ENCODE measurements around the gene C1GALT1C1L. TPM values are rescaled to one million over a fixed set of nuclear protein-coding genes. Genes with fewer than 3 reads are reported as not detected.
A peak's percentile ranks its signal among the peaks of the same experiment; 100 is the strongest.
"Not testable (repeated sequence)": the region's sequence is repeated elsewhere in the genome, so short reads cannot be mapped to it uniquely, and the experiment has no call there.

The C1GALT1C1L gene
- total RNA-seq, 2 donors from 2014 or later, result 0.22 to 0.27 TPM

DNA sequence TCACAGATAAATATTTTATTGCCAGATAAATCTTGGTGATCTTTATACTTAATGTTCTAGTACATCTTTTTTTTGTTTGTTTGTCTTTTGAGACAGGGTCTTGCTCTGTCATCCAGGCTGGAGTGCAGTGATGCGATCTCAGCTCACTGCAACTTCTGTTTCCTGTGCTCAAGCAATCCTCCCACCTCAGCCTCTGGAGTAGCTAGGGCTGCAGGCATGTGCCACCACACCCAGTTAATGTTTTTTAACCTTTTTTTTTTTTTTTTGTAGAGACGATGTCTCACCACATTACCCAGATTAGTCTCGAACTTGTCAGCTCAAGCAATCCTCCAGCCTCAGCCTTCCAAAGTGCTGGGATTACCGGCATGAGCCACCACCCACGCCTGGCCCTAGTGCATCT is 9.1 kb upstream of the C1GALT1C1L start:
- H3K27me3 ChIP-seq, result no peaks in the 10 kb centered on the region
- TF ChIP-seq, protein P1, sequence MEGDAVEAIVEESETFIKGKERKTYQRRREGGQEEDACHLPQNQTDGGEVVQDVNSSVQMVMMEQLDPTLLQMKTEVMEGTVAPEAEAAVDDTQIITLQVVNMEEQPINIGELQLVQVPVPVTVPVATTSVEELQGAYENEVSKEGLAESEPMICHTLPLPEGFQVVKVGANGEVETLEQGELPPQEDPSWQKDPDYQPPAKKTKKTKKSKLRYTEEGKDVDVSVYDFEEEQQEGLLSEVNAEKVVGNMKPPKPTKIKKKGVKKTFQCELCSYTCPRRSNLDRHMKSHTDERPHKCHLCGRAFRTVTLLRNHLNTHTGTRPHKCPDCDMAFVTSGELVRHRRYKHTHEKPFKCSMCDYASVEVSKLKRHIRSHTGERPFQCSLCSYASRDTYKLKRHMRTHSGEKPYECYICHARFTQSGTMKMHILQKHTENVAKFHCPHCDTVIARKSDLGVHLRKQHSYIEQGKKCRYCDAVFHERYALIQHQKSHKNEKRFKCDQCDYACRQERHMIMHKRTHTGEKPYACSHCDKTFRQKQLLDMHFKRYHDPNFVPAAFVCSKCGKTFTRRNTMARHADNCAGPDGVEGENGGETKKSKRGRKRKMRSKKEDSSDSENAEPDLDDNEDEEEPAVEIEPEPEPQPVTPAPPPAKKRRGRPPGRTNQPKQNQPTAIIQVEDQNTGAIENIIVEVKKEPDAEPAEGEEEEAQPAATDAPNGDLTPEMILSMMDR (IDR thresholded peaks at IDR 0.05), result no peak
- no peak overlapping the region for H3K4me3 ChIP-seq
- no peak for DNase-seq
- H3K9ac ChIP-seq (ENCODE audit: low read depth in 2 of 2, low read length in 2 of 2), result no peak overlapping the region
- intact Hi-C loops (cut with DNase I), result no loop called here
- no peaks in the 10 kb centered on the region for H3K4me1 ChIP-seq
- no peaks in the 10 kb centered on the region for H3K36me3 ChIP-seq
- H3K27ac ChIP-seq, result no peak overlapping the region
- no peaks in the 10 kb centered on the region for H3K9me3 ChIP-seq

DNA sequence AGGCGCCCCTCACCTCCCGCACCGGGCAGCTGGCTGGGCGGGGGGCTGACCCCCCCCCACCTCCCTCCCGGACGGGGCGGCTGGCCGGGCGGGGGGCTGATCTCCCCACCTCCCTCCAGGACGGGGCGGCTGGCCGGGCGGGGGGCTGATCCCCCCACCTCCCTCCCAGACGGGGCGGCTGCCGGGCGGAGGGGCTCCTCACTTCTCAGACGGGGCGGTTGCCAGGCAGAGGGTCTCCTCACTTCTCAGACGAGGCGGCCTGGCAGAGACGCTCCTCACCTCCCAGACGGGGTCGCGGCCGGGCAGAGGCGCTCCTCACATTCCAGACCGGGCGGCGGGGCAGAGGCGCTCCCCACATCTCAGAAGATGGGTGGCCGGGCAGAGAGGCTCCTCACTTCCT is 1.6 kb upstream of the C1GALT1C1L start:
- H3K9ac ChIP-seq (ENCODE audit: low read depth in 2 of 2, low read length in 2 of 2); intact Hi-C loops (cut with DNase I); H3K4me1 ChIP-seq; H3K9me3 ChIP-seq; H3K4me3 ChIP-seq; DNase-seq; H3K36me3 ChIP-seq; H3K27me3 ChIP-seq; H3K27ac ChIP-seq: not testable (repeated sequence)

DNA sequence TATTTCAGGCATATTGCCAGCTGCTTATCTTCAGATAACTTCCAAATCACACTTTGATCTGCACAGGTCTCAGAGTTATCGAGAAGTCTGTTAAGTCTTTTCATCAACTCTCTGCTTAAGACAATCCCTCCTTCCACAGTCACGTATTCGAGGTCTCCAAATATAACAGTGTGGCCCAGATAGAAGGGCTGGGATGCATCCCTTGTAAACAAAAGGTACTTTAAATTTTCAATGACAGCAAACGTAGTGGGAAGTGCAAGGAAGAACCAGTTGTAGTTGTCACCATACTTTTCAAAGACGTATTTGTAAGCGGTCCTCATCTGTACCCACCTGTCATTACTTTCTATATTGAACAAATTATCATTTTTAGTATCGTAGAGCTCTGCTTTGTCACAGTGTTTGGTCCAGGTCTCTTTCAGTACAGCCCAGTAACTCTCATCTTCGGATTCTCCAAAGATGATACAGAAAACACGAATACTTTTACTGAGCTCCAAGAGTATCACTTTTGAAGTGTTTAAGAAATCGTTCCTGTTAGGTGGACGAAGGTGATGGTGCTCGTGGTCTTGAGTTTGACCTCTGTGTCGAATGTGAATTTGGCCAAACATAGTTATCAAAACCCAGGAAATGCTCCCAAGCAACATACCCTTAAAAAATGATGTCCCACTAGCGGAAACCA is 445 bp downstream of the C1GALT1C1L start:
- TF ChIP-seq, protein P1 (IDR thresholded peaks at IDR 0.05), result no peak
- H3K9me3 ChIP-seq, result no peaks in the 10 kb centered on the region
- no peak for DNase-seq
- peak overlapping the region; percentile 31 for H3K4me3 ChIP-seq
- H3K4me1 ChIP-seq, result no peaks in the 10 kb centered on the region
- no peaks in the 10 kb centered on the region for H3K27me3 ChIP-seq
- H3K9ac ChIP-seq (ENCODE audit: low read depth in 2 of 2, low read length in 2 of 2), result no peak overlapping the region
- peak overlapping the region; percentile 2 for H3K27ac ChIP-seq
- no peaks in the 10 kb centered on the region for H3K36me3 ChIP-seq
- intact Hi-C loops (cut with DNase I), result no loop called here

DNA sequence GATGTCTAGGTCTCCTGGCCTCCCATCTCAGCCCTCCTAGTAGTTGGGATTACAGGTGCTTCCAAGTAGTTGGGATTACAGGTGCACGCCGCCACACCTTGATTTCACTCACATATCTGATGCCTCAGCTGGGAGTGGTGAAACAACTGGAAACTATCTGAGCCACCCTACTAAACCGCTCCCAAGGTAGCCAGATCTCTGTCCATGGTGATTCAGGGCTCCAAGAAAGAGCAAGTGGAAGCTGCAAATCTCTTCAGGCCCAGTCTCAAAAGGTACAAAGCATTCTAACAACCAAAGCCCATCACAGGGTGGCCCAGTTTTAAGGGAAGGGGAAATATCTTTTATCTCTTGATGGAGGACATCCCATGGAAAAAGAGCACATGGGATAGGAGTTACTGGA is 19.0 kb downstream of the C1GALT1C1L start:
- Histone ChIP-seq H3K36me3 (no peaks in the 10 kb centered on the region), H3K4me3 (no peak overlapping the region), H3K27ac (no peak overlapping the region), H3K9ac (ENCODE audit: low read depth in 2 of 2, low read length in 2 of 2) (no peak overlapping the region), H3K9me3 (no peaks in the 10 kb centered on the region), H3K4me1 (no peaks in the 10 kb centered on the region), H3K27me3 (no peaks in the 10 kb centered on the region)
- TF ChIP-seq, protein P1 (IDR thresholded peaks at IDR 0.05), result no peak
- intact Hi-C loops (cut with DNase I), result no loop called here
- no peak for DNase-seq

DNA sequence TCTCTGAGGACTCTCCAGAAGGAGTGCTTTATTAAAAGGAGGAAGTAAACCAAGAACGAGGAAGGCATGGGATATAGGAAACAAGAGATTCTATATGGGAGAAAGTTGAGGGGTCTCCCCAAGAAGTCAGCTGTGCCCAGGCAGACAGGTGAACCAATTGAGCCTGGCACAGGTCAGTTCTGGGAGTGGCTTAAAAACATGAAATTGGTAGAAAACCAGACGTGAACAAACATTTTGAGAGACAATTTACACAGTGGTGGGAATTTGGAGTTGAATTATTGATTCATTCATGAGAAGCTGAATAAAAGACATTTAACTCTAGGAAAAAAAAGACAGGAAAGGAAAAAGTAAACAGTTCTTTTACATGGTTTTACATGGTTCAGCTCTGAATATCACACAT is 22.7 kb downstream of the C1GALT1C1L start:
- Histone ChIP-seq H3K9me3 (no peaks in the 10 kb centered on the region), H3K27me3 (no peaks in the 10 kb centered on the region), H3K4me1 (no peaks in the 10 kb centered on the region), H3K4me3 (no peak overlapping the region), H3K9ac (ENCODE audit: low read depth in 2 of 2, low read length in 2 of 2) (no peak overlapping the region), H3K27ac (no peak overlapping the region), H3K36me3 (no peaks in the 10 kb centered on the region)
- TF ChIP-seq, protein P1 (IDR thresholded peaks at IDR 0.05), result no peak
- DNase-seq, result no peak
- intact Hi-C loops (cut with DNase I), result no loop called here

DNA sequence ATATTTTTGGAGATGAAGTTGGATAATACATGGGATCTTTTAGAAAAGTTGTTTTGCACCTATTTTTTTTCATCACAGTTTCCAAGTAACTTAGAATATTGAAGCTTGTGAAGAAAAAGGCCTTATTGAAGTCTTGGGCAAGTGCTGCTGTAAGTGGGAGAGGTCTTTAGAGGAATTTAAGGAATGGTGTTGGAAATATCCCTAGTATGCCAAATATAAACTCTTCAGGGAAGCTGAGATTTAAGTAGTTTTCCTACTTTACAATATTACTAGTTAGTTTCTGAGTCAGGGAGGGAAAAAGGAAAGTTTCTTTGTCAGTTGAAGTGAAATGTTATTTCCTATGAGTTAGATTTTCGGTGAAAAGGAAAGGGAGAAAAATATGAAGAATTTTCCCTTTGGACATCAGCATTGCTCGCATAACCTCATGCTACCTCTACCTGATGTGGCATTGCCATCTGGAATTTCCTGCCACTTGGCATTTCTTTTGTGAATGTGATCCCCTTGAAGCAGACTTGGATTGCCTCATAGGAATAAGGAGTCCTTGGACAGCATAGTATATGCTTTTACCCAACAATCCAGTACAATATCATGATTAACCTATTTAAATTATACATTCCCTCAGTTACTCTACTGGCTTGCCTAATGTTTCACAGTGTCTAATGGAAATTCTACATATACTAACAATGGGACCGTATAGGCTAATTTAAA is 27.1 kb downstream of the C1GALT1C1L start:
- Histone ChIP-seq H3K27ac (no peak overlapping the region), H3K4me3 (no peak overlapping the region), H3K36me3 (no peaks in the 10 kb centered on the region), H3K4me1 (no peaks in the 10 kb centered on the region), H3K27me3 (no peaks in the 10 kb centered on the region), H3K9me3 (no peaks in the 10 kb centered on the region), H3K9ac (ENCODE audit: low read depth in 2 of 2, low read length in 2 of 2) (no peak overlapping the region)
- TF ChIP-seq, protein P1 (IDR thresholded peaks at IDR 0.05), result no peak
- intact Hi-C loops (cut with DNase I), result no loop called here
- no peak for DNase-seq
